HepG2 (cell line): Measurements from ENCODE around the gene SCAF11. TPM values are rescaled to one million over a fixed set of nuclear protein-coding genes. Genes with fewer than 3 reads are reported as not detected.

Experiments
- ATAC-seq: fragments of 200-7000 bp; cut with Tn5 transposase; 3 replicates; pipeline ENCODE4 v1.9.1; 2020; ENCODE audit warnings: mild to moderate bottlenecking, moderate library complexity
- BruUV-seq: library from RNA; stranded (reverse); fragments of 400-500 nt; replicated peaks from 2 replicates; lab custom pipeline; 2021; lab: Mats Ljungman, UMichigan
- CTCF ChIA-PET: fragments of 300-600 bp; formaldehyde crosslinking; extraction: SDS; loops from one replicate; lab custom pipeline; 2021; ENCODE audit warnings: low total read pairs, inconsistent platforms, low intra/inter-chr PET ratio; lab: Yijun Ruan, JAX
- POLR2A ChIA-PET: fragments of 350-600 bp; sonication (Branson Sonifier 250); formaldehyde crosslinking; loops from one replicate; lab custom pipeline; 2020; ENCODE audit warnings: antibody characterized with exemption, inconsistent platforms; lab: Yijun Ruan, JAX
- DNase-seq: peaks from one replicate; pipeline ENCODE4 v3.0.0-alpha.2; 2015; ENCODE audit warnings: low spot score
- FAIRE-seq: peaks from 3 replicates; lab custom pipeline; 2011; peaks lifted over from hg19 to GRCh38; lab: Jason Lieb, UNC
- H2AFZ ChIP-seq: one replicate; pipeline ENCODE4 v1.6.1; 2011; ENCODE audit warnings: low read length, inconsistent platforms
- H3K27ac ChIP-seq: fragments of 300-600 bp; 3 replicates; pipeline ENCODE4 v1.8.0; 2011; ENCODE audit warnings: mixed run types, mild to moderate bottlenecking, mixed read lengths, low read length, inconsistent platforms; ENCODE audit not compliant: insufficient read depth; ENCODE audit errors: extremely low read length
- H3K27me3 ChIP-seq, 2 experiments: fragments of 200-600 bp in 1 of 2; 2 replicates in 1 of 2; 3 replicates in 1 of 2; pipeline versions ENCODE4 v1.6.0 to v1.8.0; 2011; ENCODE audit warnings: low read length in 2 of 2, mild to moderate bottlenecking in 2 of 2, moderate library complexity in 2 of 2, inconsistent platforms in 1 of 2; ENCODE audit not compliant: insufficient read depth in 2 of 2, control insufficient read depth in 1 of 2
- H3K36me3 ChIP-seq, 2 experiments: fragments of 200-600 bp in 1 of 2; replicated peaks in 1 of 2; 2 replicates in 1 of 2; 3 replicates in 1 of 2; pipeline versions ENCODE4 v1.5.1 to v1.8.0; 2011; ENCODE audit warnings: low read length in 2 of 2, inconsistent platforms in 1 of 2; ENCODE audit not compliant: insufficient read depth in 2 of 2, control insufficient read depth in 1 of 2
- H3K4me1 ChIP-seq: 2 replicates; pipeline ENCODE4 v1.5.1; 2012; ENCODE audit warnings: low read length, inconsistent platforms; ENCODE audit not compliant: insufficient read depth
- H3K4me2 ChIP-seq: 2 replicates; pipeline ENCODE4 v1.6.0; 2011; ENCODE audit warnings: low read depth, low read length, inconsistent platforms
- H3K4me3 ChIP-seq, 3 experiments: fragments of 200-600 bp in 1 of 3; sonication (generic), shearing (Covaris generic) in 1 of 3; replicated peaks in 1 of 3; 2 replicates each; pipeline ENCODE4 v1.5.1; 2011 to 2016; ENCODE audit warnings: low read length in 3 of 3, inconsistent platforms in 2 of 3, low read depth in 2 of 3, mild to moderate bottlenecking in 2 of 3, control low read depth in 1 of 3, mixed read lengths in 1 of 3; ENCODE audit not compliant: insufficient read depth in 1 of 3
- H3K79me2 ChIP-seq: one replicate; pipeline ENCODE4 v1.6.1; 2011; ENCODE audit warnings: low read length, inconsistent platforms; ENCODE audit not compliant: insufficient read depth
- H3K9ac ChIP-seq: 2 replicates; pipeline ENCODE4 v1.6.0; 2011; ENCODE audit warnings: mild to moderate bottlenecking, low read depth, low read length, inconsistent platforms; ENCODE audit not compliant: insufficient read depth
- H3K9me3 ChIP-seq: 2 replicates; pipeline ENCODE4 v1.5.1; 2012; ENCODE audit warnings: mild to moderate bottlenecking, low read length
- H4K20me1 ChIP-seq: 2 replicates; pipeline ENCODE4 v1.6.0; 2011; ENCODE audit warnings: inconsistent platforms, mild to moderate bottlenecking, low read length, moderate library complexity; ENCODE audit not compliant: insufficient read depth
- ATF4 ChIP-seq, 2 experiments: fragments of 450-650 bp in 1 of 2; sonication (generic) in 1 of 2; formaldehyde crosslinking; IDR thresholded peaks; 2 replicates each; pipeline versions ENCODE4 v1.5.0 to v1.8.0; 2020 to 2022; ENCODE audit warnings: mild to moderate bottlenecking in 1 of 2, missing genetic modification reagents in 1 of 2
- CTCF ChIP-seq: sonication (generic); formaldehyde crosslinking; IDR thresholded peaks from 2 replicates; pipeline ENCODE4 v1.5.0; 2020; ENCODE audit warnings: mild to moderate bottlenecking, missing genetic modification reagents, moderate library complexity
- EHMT2 ChIP-seq: fragments of 200-600 bp; sonication (generic); IDR thresholded peaks from 2 replicates; pipeline ENCODE4 v1.7.0; 2017; ENCODE audit warnings: antibody characterized with exemption, low read depth, low read length, borderline replicate concordance
- FOXC1 ChIP-seq: sonication (generic); formaldehyde crosslinking; IDR thresholded peaks from 2 replicates; pipeline ENCODE4 v1.8.0; 2022; ENCODE audit warnings: mild to moderate bottlenecking, missing genetic modification reagents, borderline replicate concordance
- ISX ChIP-seq: sonication (generic); formaldehyde crosslinking; conservative IDR thresholded peaks from 2 replicates; pipeline ENCODE4 v1.5.0; 2020; ENCODE audit warnings: missing genetic modification reagents
- LCORL ChIP-seq, 2 experiments: fragments of 450-650 bp in 1 of 2; sonication (generic) in 1 of 2; formaldehyde crosslinking in 1 of 2; IDR thresholded peaks; 2 replicates each; pipeline versions ENCODE4 v1.5.0 to v1.6.1; 2017 to 2020; ENCODE audit warnings: antibody characterized with exemption in 1 of 2, missing genetic modification reagents in 1 of 2
- MATR3 ChIP-seq: sonication (generic); formaldehyde crosslinking; IDR thresholded peaks from 2 replicates; pipeline ENCODE4 v1.4.0; 2020; ENCODE audit warnings: missing genetic modification reagents
- MTA3 ChIP-seq: sonication (generic); formaldehyde crosslinking; IDR thresholded peaks from 2 replicates; pipeline ENCODE4 v1.4.0; 2020; ENCODE audit warnings: missing genetic modification reagents
- NFATC3 ChIP-seq: sonication (generic); formaldehyde crosslinking; IDR thresholded peaks from 2 replicates; pipeline ENCODE4 v1.5.1; 2020; ENCODE audit warnings: mild to moderate bottlenecking, missing genetic modification reagents
- POLR2G ChIP-seq: fragments of 200-400 bp; formaldehyde crosslinking; IDR thresholded peaks from 2 replicates; pipeline ENCODE4 v1.6.1; 2018; ENCODE audit warnings: mild to moderate bottlenecking, low read depth, low read length, moderate library complexity
- SIX4 ChIP-seq: sonication (generic); formaldehyde crosslinking; IDR thresholded peaks from 2 replicates; pipeline ENCODE4 v1.4.0; 2020; ENCODE audit warnings: missing genetic modification reagents
- TEAD3 ChIP-seq: optimal IDR thresholded peaks from 2 replicates; pipeline ENCODE3; 2016; ENCODE audit warnings: borderline replicate concordance
- U2AF2 ChIP-seq: fragments of 200-400 bp; formaldehyde crosslinking; IDR thresholded peaks from 2 replicates; pipeline ENCODE4 v1.6.1; 2017; ENCODE audit warnings: low read depth, mild to moderate bottlenecking, low read length
- ZNF225 ChIP-seq: sonication (generic); formaldehyde crosslinking; IDR thresholded peaks from 2 replicates; pipeline ENCODE4 v1.4.0; 2020; ENCODE audit warnings: mild to moderate bottlenecking, missing genetic modification reagents
- ZNF232 ChIP-seq: sonication (generic); formaldehyde crosslinking; IDR thresholded peaks from 2 replicates; pipeline ENCODE4 v1.4.0; 2020; ENCODE audit warnings: missing genetic modification reagents, borderline replicate concordance
- ZNF597 ChIP-seq: sonication (generic); formaldehyde crosslinking; IDR thresholded peaks from 2 replicates; pipeline ENCODE4 v1.5.0; 2020; ENCODE audit warnings: missing genetic modification reagents
- ZNF619 ChIP-seq: sonication (generic); formaldehyde crosslinking; IDR thresholded peaks from 2 replicates; pipeline ENCODE4 v1.4.0; 2020; ENCODE audit warnings: mild to moderate bottlenecking, missing genetic modification reagents
- WGBS: methylation state at CpG from one replicate; pipeline ENCODE4 v1.1.6; 2017; ENCODE audit warnings: low lambda C conversion rate; 5-methylcytosine and 5-hydroxymethylcytosine counted together
- in situ Hi-C: cut with HindIII; loops from 2 replicates; pipeline ENCODE4 v1.10.0; 2017; ENCODE audit warnings: low pct_unique_long_range_greater_than_20kb; ENCODE audit not compliant: extremely low pct_ligation_motif_present
- intact Hi-C: fragments of 100-400 bp; cut with micrococcal nuclease; formaldehyde crosslinking; loops from one replicate; pipeline ENCODE4 v1.10.0; 2022; ENCODE audit not compliant: unreplicated experiment
- polyA plus RNA-seq, 8 experiments: library from polyadenylated mRNA; depleted of rRNA in 3 of 8; stranded (reverse) in 7 of 8; unstranded in 1 of 8; fragments of >200 nt; fragmentation: Illumina TruSeq in 4 of 8; extraction: Trizol in 4 of 8; gene quantifications; 2 replicates each; pipeline versions ENCODE4 v1.2.1 to v1.2.3, GENCODE V29; 2011 to 2016; ENCODE audit warnings: low read depth in 4 of 8, missing spikeins in 1 of 8, mixed read lengths in 1 of 8; ENCODE audit not compliant: insufficient read depth in 1 of 8
- total RNA-seq, 5 experiments: library from RNA; depleted of rRNA; stranded (reverse); fragments of >200 nt; fragmentation: Illumina TruSeq; extraction: Trizol; gene quantifications; 2 replicates each; pipeline ENCODE4 v1.2.3, GENCODE V29; 2016; ENCODE audit warnings: low read depth in 1 of 5

Gene SCAF11
- total and polyA plus RNA-seq, 2 of the 13 experiments (the other 11 are each of a cell fraction or from before 2014, with no cell fraction given) = 26.9 to 38.3 TPM

- no peak overlapping the region for H3K27ac ChIP-seq
- H3K27me3 ChIP-seq = no peaks in the 10 kb centered on the region
- no TSS peak for BruUV-seq
- ChIA-PET POLR2A (no interaction called here), CTCF (no interaction called here)
- no peak overlapping the region for H3K4me2 ChIP-seq
- no peaks in the 10 kb centered on the region for H3K4me1 ChIP-seq
- H2AFZ ChIP-seq = no peak overlapping the region
- H3K79me2 ChIP-seq = no peaks in the 10 kb centered on the region
- intact Hi-C loops (no loop called here), in situ Hi-C loops (no loop called here)
- H3K9ac ChIP-seq = no peak overlapping the region
- FAIRE-seq (no peak), DNase-seq (no peak), ATAC-seq (no peak)
- 67% methylated on average over 1 of the region's 1 CpG for WGBS
- no peak overlapping the region for H3K4me3 ChIP-seq
- no peaks in the 10 kb centered on the region for H3K9me3 ChIP-seq
- peaks cover 3 to 58% of the 10 kb centered on the region in 2 experiments for H3K36me3 ChIP-seq
- H4K20me1 ChIP-seq = no peaks in the 10 kb centered on the region
- TF ChIP-seq NFATC3 (CRISPR knock-in tag) (no peak), MATR3 (CRISPR knock-in tag) (no peak), LCORL (IDR thresholded peaks at IDR 0.05) (no peak), LCORL (CRISPR knock-in tag; IDR thresholded peaks at IDR 0.05) (no peak), EHMT2 (no peak), ZNF619 (no peak), ISX (CRISPR knock-in tag) (no peak)
These were observed 55.4 kb downstream of the SCAF11 start for GRCh38 chr12:45934956-45935355.

GRCh38 chr12:45933504-45933903, 56.9 kb downstream of the SCAF11 start:
- H3K9ac ChIP-seq = no peak overlapping the region
- no peak overlapping the region for H3K4me2 ChIP-seq
- H3K27ac ChIP-seq = no peak overlapping the region
- intact Hi-C loops = no loop called here
- H4K20me1 ChIP-seq = no peaks in the 10 kb centered on the region
- H2AFZ ChIP-seq = no peak overlapping the region
- H3K36me3 ChIP-seq = peaks cover 3 to 57% of the 10 kb centered on the region in 2 experiments
- FAIRE-seq (no peak), ATAC-seq (no peak), DNase-seq (no peak)
- H3K4me1 ChIP-seq = no peaks in the 10 kb centered on the region
- POLR2A ChIA-PET = interaction anchor here (1.1 kb wide), 1 partner anchor 56 kb away, joined by 3 read pairs; no protein-coding TSS in a partner anchor
- BruUV-seq = no TSS peak
- WGBS = 97% methylated on average over 2 of the region's 2 CpGs
- CTCF ChIA-PET = no interaction called here
- no peaks in the 10 kb centered on the region for H3K27me3 ChIP-seq
- in situ Hi-C loops = no loop called here
- H3K79me2 ChIP-seq = no peaks in the 10 kb centered on the region
- H3K4me3 ChIP-seq = no peak overlapping the region
- H3K9me3 ChIP-seq = no peaks in the 10 kb centered on the region
- TF ChIP-seq ZNF597 (CRISPR knock-in tag) = no peak
- no peak for TF ChIP-seq FOXC1 (CRISPR knock-in tag)
- TF ChIP-seq TEAD3 (CRISPR knock-in tag) = no peak
- TF ChIP-seq ZNF232 = no peak
- TF ChIP-seq POLR2G = no peak
- no peak for TF ChIP-seq U2AF2
- TF ChIP-seq SIX4 (CRISPR knock-in tag) = no peak
- TF ChIP-seq MTA3 = no peak
- TF ChIP-seq ZNF619 = no peak
- TF ChIP-seq ATF4 (CRISPR knock-in tag; IDR thresholded peaks at IDR 0.05) = no peak
- TF ChIP-seq CTCF (CRISPR knock-in tag) = no peak
- no peak for TF ChIP-seq ZNF225 (CRISPR knock-in tag)
